Measurements from ENCODE around the gene FANCI.

Gene FANCI

GRCh38 chr15:89341316-89342005, 97.7 kb downstream of the FANCI start:
- no peak for TF ChIP-seq CTCF (IDR thresholded peaks at IDR 0.05; ENCODE audit: insufficient read depth, low read length, missing control alignments)
- ChIA-PET CTCF (interaction anchor here (16.8 kb wide), 1 partner anchor 16 kb away, joined by 278 read pairs; no protein-coding TSS in a partner anchor), POLR2A (no interaction called here)
- no peak for DNase-seq (ENCODE audit: low read depth, low spot score)
- no peak overlapping the region for H3K4me3 ChIP-seq (ENCODE audit: low read depth, low read length)

DNA sequence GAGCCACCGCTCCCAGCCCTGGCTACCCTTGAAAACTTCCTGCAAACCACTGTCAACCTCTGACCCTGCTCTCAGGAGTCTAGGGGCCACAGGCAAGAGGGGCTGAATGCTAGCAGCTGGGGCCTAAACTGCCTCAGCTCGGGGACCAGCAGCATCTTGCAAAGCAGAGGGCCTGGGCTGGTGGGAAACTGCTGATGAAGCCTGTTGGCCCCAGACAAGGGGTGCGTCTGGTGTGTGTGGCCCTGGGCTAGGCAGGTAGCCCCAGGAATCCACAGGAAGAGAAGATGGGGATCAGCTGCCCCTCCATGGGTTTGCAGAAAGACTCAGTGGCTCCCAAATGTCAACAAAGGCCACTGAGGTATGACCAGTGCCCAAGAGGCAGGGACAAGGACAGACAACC, 99.1 kb downstream of the FANCI start:
- no peak for TF ChIP-seq CTCF (IDR thresholded peaks at IDR 0.05; ENCODE audit: insufficient read depth, low read length, missing control alignments)
- H3K4me3 ChIP-seq (ENCODE audit: low read depth, low read length) = no peak overlapping the region
- no peak for DNase-seq (ENCODE audit: low read depth, low spot score)
- CTCF ChIA-PET = interaction anchor here (2.2 to 16.8 kb wide), 2 partner anchors 15 to 87 kb away, joined by 7 to 278 read pairs; no protein-coding TSS in a partner anchor
- POLR2A ChIA-PET = no interaction called here

DNA sequence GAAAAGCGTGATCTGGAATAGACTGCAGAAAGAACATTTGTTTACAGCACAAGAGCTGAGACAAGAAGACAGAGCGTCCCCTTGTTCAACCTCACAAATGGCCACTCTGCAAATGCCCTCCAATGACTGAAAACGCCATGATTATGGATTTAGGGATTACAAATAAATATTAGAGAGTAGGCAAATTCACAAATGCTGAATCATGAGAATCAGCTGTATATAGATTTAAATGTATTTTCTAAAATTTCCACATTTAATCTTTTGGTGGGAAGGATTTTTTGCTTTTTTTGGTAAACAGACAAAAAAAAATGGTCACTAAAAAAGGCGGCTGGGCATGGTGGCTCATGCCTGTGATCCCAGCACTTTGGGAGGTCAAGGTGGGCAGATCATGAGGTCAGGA, 101.5 kb downstream of the FANCI start:
- ChIA-PET CTCF (interaction anchor here (1.3 to 16.8 kb wide), 3 partner anchors 12 to 86 kb away, joined by 3 to 278 read pairs (median 4); no protein-coding TSS in a partner anchor), POLR2A (no interaction called here)
- DNase-seq (ENCODE audit: low read depth, low spot score) = no peak
- H3K4me3 ChIP-seq (ENCODE audit: low read depth, low read length) = no peak overlapping the region
- TF ChIP-seq CTCF (IDR thresholded peaks at IDR 0.05; ENCODE audit: insufficient read depth, low read length, missing control alignments) = no peak

- TF ChIP-seq CTCF (IDR thresholded peaks at IDR 0.05; ENCODE audit: insufficient read depth, low read length, missing control alignments) = no peak
- CTCF ChIA-PET = interaction anchor here (16.8 kb wide), 1 partner anchor 11 kb away, joined by 278 read pairs; no protein-coding TSS in a partner anchor
Measured at GRCh38 chr15:89346516-89347231, 102.9 kb downstream of the FANCI start.

DNA sequence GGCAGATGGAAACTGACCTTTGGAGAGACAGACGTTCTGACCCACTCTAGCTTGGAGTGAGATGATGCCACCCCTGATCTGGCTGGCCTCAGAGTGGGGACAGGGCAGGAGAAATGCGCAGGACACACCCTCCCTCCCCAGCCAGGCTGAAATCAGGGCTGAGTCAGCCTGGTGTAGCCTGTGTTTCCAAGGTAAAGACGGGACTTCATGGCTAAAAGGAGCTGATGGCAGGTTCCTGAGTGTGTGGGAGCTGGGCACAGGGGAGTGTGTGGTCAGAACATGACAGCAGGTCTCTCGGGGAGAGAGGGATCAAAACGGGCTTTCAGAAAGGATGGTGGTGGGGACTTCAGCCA, 105.4 kb downstream of the FANCI start:
- no peak overlapping the region for H3K4me3 ChIP-seq (ENCODE audit: low read depth, low read length)
- no peak for TF ChIP-seq CTCF (IDR thresholded peaks at IDR 0.05; ENCODE audit: insufficient read depth, low read length, missing control alignments)
- POLR2A ChIA-PET = no interaction called here
- no peak for DNase-seq (ENCODE audit: low read depth, low spot score)
- CTCF ChIA-PET = interaction anchor here (0.6 to 16.8 kb wide), 2 partner anchors 9 to 79 kb away, joined by 3 to 278 read pairs; no protein-coding TSS in a partner anchor

More at GRCh38 chr15:89346516-89347231, 102.9 kb downstream of the FANCI start:
- DNase-seq (ENCODE audit: low read depth, low spot score) = no peak
- H3K4me3 ChIP-seq (ENCODE audit: low read depth, low read length) = no peak overlapping the region
- POLR2A ChIA-PET = no interaction called here

GRCh38 chr15:89352476-89352875, 108.7 kb downstream of the FANCI start:
- no peak overlapping the region for H3K4me3 ChIP-seq (ENCODE audit: low read depth, low read length)
- ChIA-PET POLR2A (no interaction called here), CTCF (interaction anchor here (1.6 to 16.4 kb wide), 3 partner anchors 74 to 120 kb away, joined by 5 to 446 read pairs (median 8); no protein-coding TSS in a partner anchor)
- TF ChIP-seq CTCF (IDR thresholded peaks at IDR 0.05; ENCODE audit: insufficient read depth, low read length, missing control alignments) = no peak
- no peak for DNase-seq (ENCODE audit: low read depth, low spot score)

Measured in AG04449 (cell line).